Caco-2 (cell line): ENCODE measurements around the gene SERPINA12. TPM values are rescaled to one million over a fixed set of nuclear protein-coding genes. Genes with fewer than 3 reads are reported as not detected.
"Not testable (repeated sequence)": the region's sequence is repeated elsewhere in the genome, so short reads cannot be mapped to it uniquely, and the experiment has no call there.

ENCODE experiments used
- BruUV-seq: library from RNA; stranded (reverse); fragments of 400-500 nt; replicated peaks from 2 replicates; lab custom pipeline; 2021; lab: Mats Ljungman, UMichigan
- CTCF ChIA-PET: fragments of 300-600 bp; sonication (Branson Sonifier 250); formaldehyde crosslinking; loops from one replicate; lab custom pipeline; 2022; ENCODE audit warnings: antibody characterized with exemption; lab: Charles Lee
- POLR2A ChIA-PET: fragments of 300-600 bp; sonication (Branson Sonifier 250); formaldehyde crosslinking; loops from one replicate; lab custom pipeline; 2022; ENCODE audit warnings: antibody characterized with exemption; lab: Charles Lee
- DNase-seq, 2 experiments: peaks; one replicate each; pipeline versions ENCODE4 v3.0.0 to v3.0.0-alpha.2; 2020 to 2022
- H3K27me3 ChIP-seq: replicated peaks from 2 replicates; pipeline ENCODE4 v1.6.0; 2011; ENCODE audit warnings: low read length; ENCODE audit not compliant: control insufficient read depth, insufficient read depth
- H3K36me3 ChIP-seq: 2 replicates; pipeline ENCODE4 v1.5.1; 2011; ENCODE audit warnings: low read length; ENCODE audit not compliant: control insufficient read depth, insufficient read depth
- H3K4me1 ChIP-seq: fragments of 250-450 bp; sonication (Bioruptor Pico); 2 replicates; pipeline ENCODE4 v1.5.1; 2020; ENCODE audit warnings: mild to moderate bottlenecking
- H3K4me3 ChIP-seq: 2 replicates; pipeline ENCODE4 v1.5.1; 2011; ENCODE audit warnings: low read depth, mild to moderate bottlenecking, control low read depth, low read length
- H3K9me3 ChIP-seq: fragments of 250-450 bp; sonication (Bioruptor Pico); 2 replicates; pipeline ENCODE4 v1.5.1; 2020; ENCODE audit warnings: mild to moderate bottlenecking, moderate library complexity
- H3K27ac Mint-ChIP-seq: one replicate; pipeline ENCODE4 v1.8.0; 2022; ENCODE audit warnings: mixed read lengths; ENCODE audit not compliant: unreplicated experiment
- H3K27me3 Mint-ChIP-seq: one replicate; pipeline ENCODE4 v1.8.0; 2022; ENCODE audit warnings: mixed read lengths; ENCODE audit not compliant: insufficient read depth, unreplicated experiment
- H3K36me3 Mint-ChIP-seq: one replicate; pipeline ENCODE4 v1.8.0; 2022; ENCODE audit warnings: mild to moderate bottlenecking, mixed read lengths; ENCODE audit not compliant: insufficient read depth, unreplicated experiment
- H3K4me1 Mint-ChIP-seq: one replicate; pipeline ENCODE4 v1.8.0; 2022; ENCODE audit warnings: low read depth, mixed read lengths; ENCODE audit not compliant: unreplicated experiment
- H3K4me3 Mint-ChIP-seq: one replicate; pipeline ENCODE4 v1.8.0; 2022; ENCODE audit warnings: mild to moderate bottlenecking, moderate library complexity, mixed read lengths; ENCODE audit not compliant: unreplicated experiment
- H3K9me3 Mint-ChIP-seq: one replicate; pipeline ENCODE4 v1.8.0; 2022; ENCODE audit warnings: mixed read lengths; ENCODE audit not compliant: unreplicated experiment
- intact Hi-C: fragments of 100-400 bp; cut with micrococcal nuclease; formaldehyde crosslinking; loops from one replicate; pipeline ENCODE4 v1.10.0; 2022; ENCODE audit not compliant: unreplicated experiment
- total RNA-seq: library from RNA; stranded (reverse); gene quantifications from 2 replicates; pipeline ENCODE4 v1.2.3, GENCODE V29; 2022
- TF ChIP-seq, protein P1 (sequence below), 2 experiments: fragments of 200-600 bp in 1 of 2; IDR thresholded peaks; 1 replicate in 1 of 2; 2 replicates in 1 of 2; pipeline versions ENCODE4 v1.5.1 to v1.8.0; 2011 to 2022; ENCODE audit warnings: antibody characterized with exemption in 1 of 2, control low read depth in 1 of 2, inconsistent platforms in 1 of 2, low read depth in 1 of 2, low read length in 1 of 2, mild to moderate bottlenecking in 1 of 2, moderate library complexity in 1 of 2; ENCODE audit not compliant: insufficient read depth in 1 of 2, severe bottlenecking in 1 of 2, unreplicated experiment in 1 of 2

Gene SERPINA12
- total RNA-seq, 1 experiment from 2014 or later = not detected

- H3K27me3 ChIP-seq = no peaks in the 10 kb centered on the region
- Mint-ChIP-seq H3K27ac (no peak overlapping the region), H3K4me1 (no peaks in the 10 kb centered on the region), H3K27me3 (peaks cover 4% of the 10 kb centered on the region), H3K36me3 (no peaks in the 10 kb centered on the region), H3K9me3 (no peaks in the 10 kb centered on the region), H3K4me3 (no peak overlapping the region)
- no peak overlapping the region for H3K4me3 ChIP-seq
- BruUV-seq = no TSS peak
- no peaks in the 10 kb centered on the region for H3K4me1 ChIP-seq
- H3K36me3 ChIP-seq = no peaks in the 10 kb centered on the region
- intact Hi-C loops = loop anchor here (10.0 kb wide), 1 partner anchor 350 kb away; no protein-coding TSS in a partner anchor
- no peak for DNase-seq
- ChIA-PET POLR2A (interaction anchor here (0.7 kb wide), 1 partner anchor 59 kb away, joined by 4 read pairs; no protein-coding TSS in a partner anchor), CTCF (interaction anchor here (2.1 to 2.8 kb wide), 2 partner anchors 51 to 352 kb away, joined by 11 to 98 read pairs; no protein-coding TSS in a partner anchor)
- H3K9me3 ChIP-seq = no peaks in the 10 kb centered on the region
- TF ChIP-seq, protein P1, sequence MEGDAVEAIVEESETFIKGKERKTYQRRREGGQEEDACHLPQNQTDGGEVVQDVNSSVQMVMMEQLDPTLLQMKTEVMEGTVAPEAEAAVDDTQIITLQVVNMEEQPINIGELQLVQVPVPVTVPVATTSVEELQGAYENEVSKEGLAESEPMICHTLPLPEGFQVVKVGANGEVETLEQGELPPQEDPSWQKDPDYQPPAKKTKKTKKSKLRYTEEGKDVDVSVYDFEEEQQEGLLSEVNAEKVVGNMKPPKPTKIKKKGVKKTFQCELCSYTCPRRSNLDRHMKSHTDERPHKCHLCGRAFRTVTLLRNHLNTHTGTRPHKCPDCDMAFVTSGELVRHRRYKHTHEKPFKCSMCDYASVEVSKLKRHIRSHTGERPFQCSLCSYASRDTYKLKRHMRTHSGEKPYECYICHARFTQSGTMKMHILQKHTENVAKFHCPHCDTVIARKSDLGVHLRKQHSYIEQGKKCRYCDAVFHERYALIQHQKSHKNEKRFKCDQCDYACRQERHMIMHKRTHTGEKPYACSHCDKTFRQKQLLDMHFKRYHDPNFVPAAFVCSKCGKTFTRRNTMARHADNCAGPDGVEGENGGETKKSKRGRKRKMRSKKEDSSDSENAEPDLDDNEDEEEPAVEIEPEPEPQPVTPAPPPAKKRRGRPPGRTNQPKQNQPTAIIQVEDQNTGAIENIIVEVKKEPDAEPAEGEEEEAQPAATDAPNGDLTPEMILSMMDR (IDR thresholded peaks at IDR 0.05; ENCODE audit: insufficient read depth in 1 of 2, low read depth in 1 of 2, low read length in 1 of 2, severe bottlenecking in 1 of 2, unreplicated experiment in 1 of 2) = no peak
Observed at GRCh38 chr14:94484481-94484880, 24.8 kb downstream of the SERPINA12 start.

GRCh38 chr14:94483729-94484275 lies 25.5 kb downstream of the SERPINA12 start:
- Histone ChIP-seq H3K27me3 (no peaks in the 10 kb centered on the region), H3K9me3 (no peaks in the 10 kb centered on the region; the same call in 1 of the 2 replicates), H3K4me1 (no peaks in the 10 kb centered on the region), H3K4me3 (no peak overlapping the region), H3K36me3 (no peaks in the 10 kb centered on the region)
- intact Hi-C loops = loop anchor here (10.0 kb wide), 1 partner anchor 349 kb away; no protein-coding TSS in a partner anchor
- H3K9me3 Mint-ChIP-seq = peaks cover 4% of the 10 kb centered on the region
- no TSS peak for BruUV-seq
- ChIA-PET POLR2A (no interaction called here), CTCF (no interaction called here)
- H3K4me1 Mint-ChIP-seq = no peaks in the 10 kb centered on the region
- no peak overlapping the region for H3K4me3 Mint-ChIP-seq
- H3K36me3 Mint-ChIP-seq = no peaks in the 10 kb centered on the region
- no peak overlapping the region for H3K27ac Mint-ChIP-seq
- TF ChIP-seq, protein P1 (IDR thresholded peaks at IDR 0.05; ENCODE audit: insufficient read depth in 1 of 2, low read depth in 1 of 2, low read length in 1 of 2, severe bottlenecking in 1 of 2, unreplicated experiment in 1 of 2) = no peak
- peaks cover 4% of the 10 kb centered on the region for H3K27me3 Mint-ChIP-seq
- no peak for DNase-seq

DNA sequence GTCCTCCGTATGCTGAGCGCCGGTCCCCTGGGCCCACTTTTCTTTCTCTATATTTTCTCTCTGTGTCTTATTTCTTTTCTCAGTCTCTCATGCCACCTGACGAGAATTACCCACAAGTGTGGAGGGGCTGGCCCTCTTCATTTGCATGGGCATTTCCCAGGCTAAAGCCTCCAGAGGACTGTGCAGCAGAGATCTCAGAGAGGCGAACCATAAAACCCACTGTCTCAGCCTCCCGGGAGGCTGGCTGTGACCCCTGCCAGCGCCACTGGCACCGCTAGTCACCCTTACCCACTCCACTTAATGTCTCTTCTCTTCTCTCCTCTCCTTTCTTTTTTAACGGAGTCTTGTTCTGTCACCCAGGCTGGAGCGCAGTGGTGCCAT lies 26.2 kb downstream of the SERPINA12 start:
- H3K27ac Mint-ChIP-seq = no peak overlapping the region
- CTCF ChIA-PET = no interaction called here
- no peaks in the 10 kb centered on the region for H3K27me3 Mint-ChIP-seq
- Histone ChIP-seq H3K4me1 (no peaks in the 10 kb centered on the region), H3K36me3 (no peaks in the 10 kb centered on the region), H3K4me3 (no peak overlapping the region), H3K27me3 (no peaks in the 10 kb centered on the region), H3K9me3 (no peaks in the 10 kb centered on the region; the same call in none of the 2 replicates)
- DNase-seq = no peak
- POLR2A ChIA-PET = no interaction called here
- no peak overlapping the region for H3K4me3 Mint-ChIP-seq
- no TSS peak for BruUV-seq
- intact Hi-C loops = loop anchor here (10.0 kb wide), 1 partner anchor 348 kb away; no protein-coding TSS in a partner anchor
- no peaks in the 10 kb centered on the region for H3K4me1 Mint-ChIP-seq
- no peaks in the 10 kb centered on the region for H3K36me3 Mint-ChIP-seq
- TF ChIP-seq, protein P1 (IDR thresholded peaks at IDR 0.05; ENCODE audit: insufficient read depth in 1 of 2, low read depth in 1 of 2, low read length in 1 of 2, severe bottlenecking in 1 of 2, unreplicated experiment in 1 of 2) = no peak
- H3K9me3 Mint-ChIP-seq = peaks cover 11% of the 10 kb centered on the region

- H3K4me1 Mint-ChIP-seq, H3K4me3 ChIP-seq, H3K9me3 ChIP-seq, H3K4me3 Mint-ChIP-seq, BruUV-seq, H3K27me3 ChIP-seq, H3K36me3 ChIP-seq, H3K36me3 Mint-ChIP-seq, DNase-seq, H3K27me3 Mint-ChIP-seq, POLR2A ChIA-PET, H3K4me1 ChIP-seq, CTCF ChIA-PET, H3K27ac Mint-ChIP-seq: not testable (repeated sequence)
- peaks cover 11% of the 10 kb centered on the region for H3K9me3 Mint-ChIP-seq
- intact Hi-C loops = loop anchor here (10.0 kb wide), 1 partner anchor 348 kb away; no protein-coding TSS in a partner anchor
Observed at GRCh38 chr14:94482132-94483070, 26.9 kb downstream of the SERPINA12 start.
